ENCODE results near the gene ACP5.
"Not testable (repeated sequence)": the region's sequence is repeated elsewhere in the genome, so short reads cannot be mapped to it uniquely, and the experiment has no call there.

The ACP5 gene

DNA sequence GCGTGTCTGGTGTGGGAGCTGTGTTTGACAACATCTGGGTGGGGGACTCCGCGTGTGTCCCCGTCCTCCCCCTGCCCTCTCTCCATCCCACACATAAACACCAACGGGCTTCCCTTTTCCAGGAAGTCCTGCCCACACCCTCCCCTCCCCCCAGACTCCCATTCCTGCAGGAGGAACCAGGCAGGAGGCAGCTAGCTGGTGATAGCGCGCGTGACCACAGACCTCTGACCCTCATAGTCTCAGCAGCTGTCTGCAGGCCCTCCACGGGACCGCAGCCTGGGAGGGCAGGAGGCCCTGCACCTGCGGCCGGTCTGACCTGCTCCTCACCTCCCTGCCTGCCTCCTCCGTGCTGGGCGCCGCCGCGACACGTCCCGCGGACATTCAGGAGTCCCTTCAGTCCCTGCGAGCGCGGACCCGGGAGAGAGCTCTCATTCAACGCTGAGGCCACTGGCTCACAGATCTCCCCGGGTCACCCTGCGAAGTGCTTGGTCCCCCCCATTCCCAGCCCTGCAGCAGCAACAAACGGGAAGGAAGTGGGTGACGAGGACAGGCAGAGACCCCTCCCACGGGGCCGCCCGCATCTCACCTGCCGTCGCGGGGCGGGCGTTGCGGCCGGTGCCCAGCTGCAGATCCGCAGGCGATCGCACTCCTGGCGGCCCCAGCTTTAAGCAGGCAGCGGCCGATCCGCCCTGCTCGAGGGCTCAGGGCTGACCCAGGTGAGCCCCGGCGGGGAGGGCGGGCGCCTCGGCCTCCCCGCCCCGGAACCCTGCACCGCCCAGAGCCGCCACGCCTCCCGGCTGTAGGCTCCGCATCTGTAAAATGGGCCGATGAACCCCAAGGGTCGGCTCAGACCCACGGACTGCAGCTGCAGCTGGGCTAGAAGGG lies 1.1 kb upstream of the ACP5 start:
- H3K4me2 ChIP-seq (ENCODE audit: insufficient read depth, low read length, poor library complexity, severe bottlenecking) = peak overlapping the region; percentile 40
- H3K27me3 ChIP-seq (ENCODE audit: control insufficient read depth in 3 of 3, insufficient read depth in 3 of 3, low read depth in 1 of 3, low read length in 3 of 3) = peaks cover 0 to 14% (median 5%) of the 10 kb centered on the region in 3 experiments
- peak overlapping the region; percentile 81 for H2AK5ac ChIP-seq (ENCODE audit: low read depth, low read length)
- H2BK120ac ChIP-seq (ENCODE audit: low read depth, low read length) = peak overlapping the region; percentile 74
- no peak overlapping the region for H2BK5ac ChIP-seq (ENCODE audit: low read length)
- peak overlapping the region; percentile 81 for H2AFZ ChIP-seq (ENCODE audit: low read length)
- H3K4me1 ChIP-seq (ENCODE audit: control insufficient read depth in 2 of 2, insufficient read depth in 1 of 2, low read depth in 1 of 2, low read length in 2 of 2) = peaks cover 6 to 9% of the 10 kb centered on the region in 2 donors
- H3K79me1 ChIP-seq (ENCODE audit: low read depth, low read length) = no peaks in the 10 kb centered on the region
- peak overlapping the region; percentile 66 for H3K4ac ChIP-seq (ENCODE audit: low read length)
- no peak for DNase-seq (ENCODE audit: low spot score)
- H3K9ac ChIP-seq (ENCODE audit: low read depth, low read length, poor library complexity) = peak overlapping the region; percentile 77
- H3K18ac ChIP-seq (ENCODE audit: low read length) = peak overlapping the region; percentile 95
- no peak overlapping the region for H4K91ac ChIP-seq (ENCODE audit: low read depth, low read length, poor library complexity)
- peak overlapping the region; percentile 2 for H2BK12ac ChIP-seq (ENCODE audit: low read length)
- peaks cover 0 to 2% of the 10 kb centered on the region in 2 donors for H3K9me3 ChIP-seq (replicated peaks in 1 of 2; ENCODE audit: control insufficient read depth in 2 of 2, insufficient read depth in 1 of 2, low read depth in 1 of 2, low read length in 2 of 2)
- peak overlapping the region; percentile 97 for H2BK15ac ChIP-seq (ENCODE audit: low read length)
- no CpG with 5 or more reads among the region's 62 CpGs for WGBS, 2 donors (ENCODE audit: extremely low coverage in 2 of 2, insufficient read length in 2 of 2, insufficient replicate concordance in 1 of 2)
- peak overlapping the region; percentile 93 for H3K23ac ChIP-seq (ENCODE audit: low read depth, low read length, poor library complexity)
- peak overlapping the region; percentile 7 for H4K8ac ChIP-seq (ENCODE audit: low read depth, low read length)
- H3K36me3 ChIP-seq (replicated peaks in 1 of 2; ENCODE audit: control insufficient read depth in 2 of 2, insufficient read depth in 2 of 2, low read length in 2 of 2) = no peaks in the 10 kb centered on the region
- no peak overlapping the region for H3K27ac ChIP-seq (replicated peaks; ENCODE audit: low read length)
- peak overlapping the region in 1 of 2 donors; percentile 47 for H3K4me3 ChIP-seq (ENCODE audit: low read length in 2 of 2)
- H3K14ac ChIP-seq (ENCODE audit: low read length) = peak overlapping the region; percentile 82

DNA sequence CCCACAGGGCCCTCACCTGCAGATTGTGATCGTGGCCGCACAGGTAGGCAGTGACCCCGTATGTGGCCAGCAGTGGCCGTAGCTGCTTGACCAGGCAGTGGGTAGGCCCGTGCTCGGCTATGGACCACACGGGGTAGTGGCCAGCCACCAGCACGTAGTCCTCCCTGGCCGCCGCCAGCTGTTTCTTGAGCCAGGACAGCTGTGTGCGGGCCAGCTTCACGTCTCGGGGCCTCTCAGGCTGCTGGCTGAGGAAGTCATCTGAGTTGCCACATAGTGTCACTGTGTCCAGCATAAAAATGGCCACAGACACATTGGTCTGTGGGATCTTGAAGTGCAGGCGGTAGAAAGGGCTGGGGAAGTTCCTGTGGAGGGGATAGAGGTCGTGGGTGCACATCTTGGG lies 1.2 kb downstream of the ACP5 start:
- Histone ChIP-seq H2AFZ (ENCODE audit: low read length) (no peak overlapping the region), H4K8ac (ENCODE audit: low read depth, low read length) (no peak overlapping the region), H4K91ac (ENCODE audit: low read depth, low read length, poor library complexity) (no peak overlapping the region), H3K27me3 (ENCODE audit: control insufficient read depth in 3 of 3, insufficient read depth in 3 of 3, low read depth in 1 of 3, low read length in 3 of 3) (peaks cover 0 to 14% (median 5%) of the 10 kb centered on the region in 3 experiments), H3K18ac (ENCODE audit: low read length) (no peak overlapping the region), H3K4me1 (ENCODE audit: control insufficient read depth in 2 of 2, insufficient read depth in 1 of 2, low read depth in 1 of 2, low read length in 2 of 2) (peaks cover 6 to 9% of the 10 kb centered on the region in 2 donors), H3K27ac (replicated peaks; ENCODE audit: low read length) (no peak overlapping the region), H3K23ac (ENCODE audit: low read depth, low read length, poor library complexity) (no peak overlapping the region), H3K14ac (ENCODE audit: low read length) (peak overlapping the region; percentile 21), H2BK12ac (ENCODE audit: low read length) (peak overlapping the region; percentile 31), H3K4me3 (ENCODE audit: low read length in 2 of 2) (no peak overlapping the region), H2AK5ac (ENCODE audit: low read depth, low read length) (peak overlapping the region; percentile 92), H2BK5ac (ENCODE audit: low read length) (peak overlapping the region; percentile 66), H3K4ac (ENCODE audit: low read length) (no peak overlapping the region), H3K9me3 (replicated peaks in 1 of 2; ENCODE audit: control insufficient read depth in 2 of 2, insufficient read depth in 1 of 2, low read depth in 1 of 2, low read length in 2 of 2) (peaks cover 0 to 2% of the 10 kb centered on the region in 2 donors), H2BK120ac (ENCODE audit: low read depth, low read length) (no peak overlapping the region), H3K4me2 (ENCODE audit: insufficient read depth, low read length, poor library complexity, severe bottlenecking) (no peak overlapping the region), H3K9ac (ENCODE audit: low read depth, low read length, poor library complexity) (peak overlapping the region; percentile 83), H3K36me3 (replicated peaks in 1 of 2; ENCODE audit: control insufficient read depth in 2 of 2, insufficient read depth in 2 of 2, low read length in 2 of 2) (no peaks in the 10 kb centered on the region), H3K79me1 (ENCODE audit: low read depth, low read length) (no peaks in the 10 kb centered on the region), H2BK15ac (ENCODE audit: low read length) (no peak overlapping the region)
- DNase-seq (ENCODE audit: low spot score) = no peak
- WGBS, 2 donors (ENCODE audit: extremely low coverage in 2 of 2, insufficient read length in 2 of 2, insufficient replicate concordance in 1 of 2) = no CpG with 5 or more reads among the region's 15 CpGs

DNA sequence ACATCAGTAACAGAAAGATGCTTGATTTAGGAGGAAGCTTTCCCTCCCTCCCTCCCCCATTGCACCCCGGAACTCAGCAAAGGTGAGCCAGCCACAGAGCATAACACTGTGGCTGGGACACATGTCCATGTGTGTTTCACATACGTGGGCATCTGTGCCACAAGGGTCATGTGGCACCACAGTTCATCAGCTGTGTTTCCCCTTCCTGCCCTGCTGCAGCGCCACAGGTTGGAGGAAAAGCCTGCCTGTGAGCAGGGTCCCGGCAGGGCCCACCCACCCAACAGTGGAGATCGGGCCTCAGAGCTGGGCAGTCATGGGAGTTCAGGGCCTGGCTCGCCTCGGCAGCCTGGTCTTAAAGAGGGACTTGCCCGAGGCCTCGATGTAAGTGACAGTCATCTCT lies 2.8 kb downstream of the ACP5 start:
- Histone ChIP-seq H2AFZ (ENCODE audit: low read length) (no peak overlapping the region), H3K4me2 (ENCODE audit: insufficient read depth, low read length, poor library complexity, severe bottlenecking) (no peak overlapping the region), H3K4ac (ENCODE audit: low read length) (no peak overlapping the region), H3K9ac (ENCODE audit: low read depth, low read length, poor library complexity) (no peak overlapping the region), H2BK120ac (ENCODE audit: low read depth, low read length) (no peak overlapping the region), H2AK5ac (ENCODE audit: low read depth, low read length) (no peak overlapping the region), H3K23ac (ENCODE audit: low read depth, low read length, poor library complexity) (no peak overlapping the region), H3K4me3 (ENCODE audit: low read length in 2 of 2) (no peak overlapping the region), H4K8ac (ENCODE audit: low read depth, low read length) (no peak overlapping the region), H2BK5ac (ENCODE audit: low read length) (no peak overlapping the region), H3K27ac (replicated peaks; ENCODE audit: low read length) (no peak overlapping the region), H3K14ac (ENCODE audit: low read length) (no peak overlapping the region), H3K9me3 (replicated peaks in 1 of 2; ENCODE audit: control insufficient read depth in 2 of 2, insufficient read depth in 1 of 2, low read depth in 1 of 2, low read length in 2 of 2) (peaks cover 0 to 2% of the 10 kb centered on the region in 2 donors), H3K4me1 (ENCODE audit: control insufficient read depth in 2 of 2, insufficient read depth in 1 of 2, low read depth in 1 of 2, low read length in 2 of 2) (peaks cover 6 to 9% of the 10 kb centered on the region in 2 donors), H3K79me1 (ENCODE audit: low read depth, low read length) (no peaks in the 10 kb centered on the region), H3K18ac (ENCODE audit: low read length) (no peak overlapping the region), H3K27me3 (ENCODE audit: control insufficient read depth in 3 of 3, insufficient read depth in 3 of 3, low read depth in 1 of 3, low read length in 3 of 3) (peaks cover 0 to 14% (median 5%) of the 10 kb centered on the region in 3 experiments), H3K36me3 (replicated peaks in 1 of 2; ENCODE audit: control insufficient read depth in 2 of 2, insufficient read depth in 2 of 2, low read length in 2 of 2) (no peaks in the 10 kb centered on the region), H2BK15ac (ENCODE audit: low read length) (no peak overlapping the region), H4K91ac (ENCODE audit: low read depth, low read length, poor library complexity) (no peak overlapping the region), H2BK12ac (ENCODE audit: low read length) (no peak overlapping the region)
- WGBS, 2 donors (ENCODE audit: extremely low coverage in 2 of 2, insufficient read length in 2 of 2, insufficient replicate concordance in 1 of 2) = no CpG with 5 or more reads among the region's 9 CpGs
- no peak for DNase-seq (ENCODE audit: low spot score)

DNA sequence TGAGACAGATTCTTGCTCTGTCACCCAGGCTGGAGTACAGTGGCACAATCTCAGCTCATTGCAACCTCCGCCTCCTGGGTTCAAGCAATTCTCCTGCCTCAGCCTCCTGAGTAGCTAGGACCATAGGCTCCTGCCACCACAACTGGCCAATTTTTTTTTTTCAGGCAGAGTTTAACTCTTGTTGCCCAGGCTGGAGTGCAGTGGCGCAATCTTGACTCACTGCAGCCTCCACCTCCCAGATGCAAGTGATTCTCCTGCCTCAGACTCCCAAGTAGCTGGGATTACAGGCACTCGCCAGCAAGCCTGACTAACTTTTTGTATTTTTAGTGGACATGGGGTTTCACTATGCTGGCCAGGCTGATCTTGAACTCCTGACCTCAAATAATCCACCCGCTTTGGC lies 3.7 kb downstream of the ACP5 start:
- H2BK120ac ChIP-seq (ENCODE audit: low read depth, low read length); H3K4ac ChIP-seq (ENCODE audit: low read length); H2BK5ac ChIP-seq (ENCODE audit: low read length); H2BK15ac ChIP-seq (ENCODE audit: low read length); H3K14ac ChIP-seq (ENCODE audit: low read length); H3K79me1 ChIP-seq (ENCODE audit: low read depth, low read length); H2AFZ ChIP-seq (ENCODE audit: low read length); H3K18ac ChIP-seq (ENCODE audit: low read length); DNase-seq (ENCODE audit: low spot score); H4K8ac ChIP-seq (ENCODE audit: low read depth, low read length); H3K36me3 ChIP-seq (replicated peaks in 1 of 2; ENCODE audit: control insufficient read depth in 2 of 2, insufficient read depth in 2 of 2, low read length in 2 of 2); H3K4me2 ChIP-seq (ENCODE audit: insufficient read depth, low read length, poor library complexity, severe bottlenecking); H3K9me3 ChIP-seq (replicated peaks in 1 of 2; ENCODE audit: control insufficient read depth in 2 of 2, insufficient read depth in 1 of 2, low read depth in 1 of 2, low read length in 2 of 2); H3K4me3 ChIP-seq (ENCODE audit: low read length in 2 of 2); H3K27me3 ChIP-seq (ENCODE audit: control insufficient read depth in 3 of 3, insufficient read depth in 3 of 3, low read depth in 1 of 3, low read length in 3 of 3); H3K23ac ChIP-seq (ENCODE audit: low read depth, low read length, poor library complexity); H4K91ac ChIP-seq (ENCODE audit: low read depth, low read length, poor library complexity); H3K27ac ChIP-seq (replicated peaks; ENCODE audit: low read length); H3K4me1 ChIP-seq (ENCODE audit: control insufficient read depth in 2 of 2, insufficient read depth in 1 of 2, low read depth in 1 of 2, low read length in 2 of 2); H2AK5ac ChIP-seq (ENCODE audit: low read depth, low read length); H3K9ac ChIP-seq (ENCODE audit: low read depth, low read length, poor library complexity); H2BK12ac ChIP-seq (ENCODE audit: low read length): not testable (repeated sequence)
- no CpG with 5 or more reads among the region's 4 CpGs for WGBS, 2 donors (ENCODE audit: extremely low coverage in 2 of 2, insufficient read length in 2 of 2, insufficient replicate concordance in 1 of 2)

All from neuronal stem cell (in vitro differentiated cells).